NCI-H524 treated with DMSO at 0.1 percent for 48 hours (cell line): Measurements from ENCODE around the gene TNS4.
"Not testable (repeated sequence)": the region's sequence is repeated elsewhere in the genome, so short reads cannot be mapped to it uniquely, and the experiment has no call there.

Experiments
- DNase-seq: peaks from one replicate; lab custom pipeline; 2025; lab: John Stamatoyannopoulos, UW

Gene TNS4, protein sequence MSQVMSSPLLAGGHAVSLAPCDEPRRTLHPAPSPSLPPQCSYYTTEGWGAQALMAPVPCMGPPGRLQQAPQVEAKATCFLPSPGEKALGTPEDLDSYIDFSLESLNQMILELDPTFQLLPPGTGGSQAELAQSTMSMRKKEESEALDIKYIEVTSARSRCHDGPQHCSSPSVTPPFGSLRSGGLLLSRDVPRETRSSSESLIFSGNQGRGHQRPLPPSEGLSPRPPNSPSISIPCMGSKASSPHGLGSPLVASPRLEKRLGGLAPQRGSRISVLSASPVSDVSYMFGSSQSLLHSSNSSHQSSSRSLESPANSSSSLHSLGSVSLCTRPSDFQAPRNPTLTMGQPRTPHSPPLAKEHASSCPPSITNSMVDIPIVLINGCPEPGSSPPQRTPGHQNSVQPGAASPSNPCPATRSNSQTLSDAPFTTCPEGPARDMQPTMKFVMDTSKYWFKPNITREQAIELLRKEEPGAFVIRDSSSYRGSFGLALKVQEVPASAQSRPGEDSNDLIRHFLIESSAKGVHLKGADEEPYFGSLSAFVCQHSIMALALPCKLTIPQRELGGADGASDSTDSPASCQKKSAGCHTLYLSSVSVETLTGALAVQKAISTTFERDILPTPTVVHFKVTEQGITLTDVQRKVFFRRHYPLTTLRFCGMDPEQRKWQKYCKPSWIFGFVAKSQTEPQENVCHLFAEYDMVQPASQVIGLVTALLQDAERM

GRCh38 chr17:40501499-40501911 is at the start of gene TNS4:
TSS of gene TNS4 (minus strand) at chr17:40501623. CDS start at chr17:40496425, 5,198 bp downstream.
- no peak for DNase-seq

DNA sequence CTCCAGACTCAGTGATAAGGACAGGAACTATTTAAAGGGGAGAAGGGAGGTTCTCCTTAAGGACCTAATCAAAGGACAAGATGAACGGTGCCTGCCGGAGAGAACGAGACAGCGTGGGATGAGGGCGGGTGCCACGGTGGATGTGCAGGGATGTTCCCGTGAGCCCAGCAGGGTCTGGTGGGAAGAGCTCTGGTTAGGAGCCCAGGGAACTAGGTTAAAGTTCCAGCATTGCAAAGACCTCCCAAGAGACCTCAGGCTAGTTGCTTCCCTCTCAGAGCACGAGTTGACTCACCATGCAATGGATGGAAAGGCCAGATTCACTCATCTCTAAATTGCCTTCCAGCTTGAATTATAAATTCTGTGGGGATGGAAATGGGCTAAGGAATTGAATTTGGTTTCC is 49.2 kb upstream of the TNS4 start:
- DNase-seq: no peak

DNA sequence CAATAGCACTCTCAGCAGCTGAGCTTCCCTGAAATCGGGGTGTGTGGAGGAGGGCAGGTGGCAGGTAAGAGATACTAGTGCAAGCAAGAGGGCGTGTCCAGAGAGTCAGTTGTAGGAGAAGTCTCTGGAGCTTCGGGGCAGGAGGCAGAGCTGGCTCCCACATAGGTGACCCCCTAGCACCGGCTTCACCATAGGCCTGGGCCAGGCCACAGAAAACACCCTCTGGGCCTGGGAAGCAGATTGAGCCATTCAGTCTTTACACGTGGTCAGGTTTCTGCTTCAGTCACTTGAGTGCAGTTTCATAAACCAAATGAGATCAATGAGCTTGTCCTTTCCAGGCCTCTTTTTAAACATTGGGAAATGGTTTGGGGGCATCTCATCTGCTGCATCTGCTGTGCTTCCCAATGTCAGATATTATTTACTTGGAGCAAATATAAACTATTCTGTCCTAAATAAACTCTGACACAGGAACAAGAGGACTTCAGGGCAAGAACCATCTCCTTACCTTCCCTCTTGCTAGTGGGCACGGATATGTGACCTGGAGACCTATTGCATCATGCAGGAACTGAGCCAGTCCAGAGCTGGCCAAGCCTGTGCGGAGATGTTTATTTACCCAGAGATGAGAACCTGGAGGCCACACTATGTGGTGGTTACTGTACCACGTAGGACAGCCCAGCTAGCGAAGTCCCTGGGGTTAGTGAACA is 47.7 kb upstream of the TNS4 start:
- DNase-seq: no peak

DNA sequence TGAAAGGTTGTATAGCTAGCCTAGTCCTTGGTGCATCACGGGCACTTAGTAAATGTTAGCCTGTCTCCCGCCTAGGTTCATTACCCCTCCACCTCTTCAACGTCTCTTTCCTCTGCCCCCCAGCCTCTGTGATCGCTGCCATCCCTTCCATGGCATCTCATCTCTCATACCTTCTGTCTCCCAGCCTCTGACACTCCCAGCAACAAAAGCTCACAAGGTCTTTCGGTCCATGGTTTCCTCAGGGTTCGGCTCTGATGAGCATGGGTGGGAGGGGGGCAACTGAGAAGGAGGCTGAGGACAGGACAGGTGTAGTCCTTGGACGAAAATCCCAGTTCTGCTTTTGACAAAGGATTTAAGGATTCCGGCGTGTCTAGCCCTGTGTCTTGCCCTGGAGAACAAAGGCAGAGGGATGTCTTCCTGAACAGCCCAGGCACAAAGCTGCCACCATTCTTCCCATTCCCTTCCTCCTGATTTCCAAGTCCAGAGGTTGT is 47.1 kb upstream of the TNS4 start:
- no peak for DNase-seq

DNA sequence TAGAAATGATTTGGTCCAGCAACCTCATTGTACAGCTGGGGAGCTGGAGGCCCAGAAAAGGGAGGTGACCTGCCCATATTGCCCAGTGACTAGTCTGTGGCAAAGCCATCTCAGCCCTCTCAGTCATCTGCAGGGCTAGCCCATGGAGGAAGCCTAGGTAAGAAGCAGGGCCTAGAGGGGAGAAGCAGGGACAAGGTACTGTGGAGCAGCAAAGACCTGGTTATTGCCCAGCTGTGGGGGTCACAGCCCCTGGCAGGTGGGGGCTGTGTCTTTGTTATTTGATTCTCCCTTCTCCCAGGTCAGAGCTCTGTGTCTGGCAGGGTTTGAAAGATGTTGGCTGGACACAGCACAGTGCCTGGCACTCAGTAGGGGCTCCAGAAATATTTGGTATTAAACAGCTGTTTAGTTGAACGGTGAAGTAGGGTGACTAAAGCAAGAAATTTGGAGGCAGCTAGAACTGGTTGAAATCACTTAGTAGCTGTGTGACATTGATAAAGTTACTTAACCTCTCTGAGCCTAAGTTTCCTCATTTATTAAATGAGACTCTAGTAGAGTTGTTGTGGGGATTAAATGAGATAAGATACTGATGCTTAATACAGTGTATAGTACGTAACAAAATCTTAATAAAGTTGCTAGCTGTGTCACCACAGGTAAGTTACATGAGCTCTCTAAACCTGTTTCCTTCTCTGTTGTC is 46.5 kb upstream of the TNS4 start:
- DNase-seq: no peak

GRCh38 chr17:40547079-40547784 is 45.8 kb upstream of the TNS4 start:
- no peak for DNase-seq

DNA sequence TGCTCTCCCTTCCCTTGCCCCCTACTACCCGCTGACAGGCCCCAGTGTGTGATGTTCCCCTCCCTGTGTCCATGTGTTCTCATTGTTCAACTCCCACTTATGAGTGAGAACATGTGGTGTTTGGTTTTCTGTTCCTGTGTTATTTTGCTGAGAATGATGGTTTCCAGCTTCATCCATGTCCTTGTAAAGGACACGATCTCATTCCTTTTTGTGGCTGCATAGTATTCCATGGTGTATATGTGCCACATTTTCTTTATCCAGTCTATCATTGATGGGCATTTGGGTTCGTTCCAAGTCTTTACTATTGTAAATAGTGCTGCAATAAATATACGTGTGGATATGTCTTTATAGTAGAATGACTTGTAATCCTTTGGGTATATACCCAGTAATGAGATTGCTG is 45.1 kb upstream of the TNS4 start:
- not testable (repeated sequence) for DNase-seq

DNA sequence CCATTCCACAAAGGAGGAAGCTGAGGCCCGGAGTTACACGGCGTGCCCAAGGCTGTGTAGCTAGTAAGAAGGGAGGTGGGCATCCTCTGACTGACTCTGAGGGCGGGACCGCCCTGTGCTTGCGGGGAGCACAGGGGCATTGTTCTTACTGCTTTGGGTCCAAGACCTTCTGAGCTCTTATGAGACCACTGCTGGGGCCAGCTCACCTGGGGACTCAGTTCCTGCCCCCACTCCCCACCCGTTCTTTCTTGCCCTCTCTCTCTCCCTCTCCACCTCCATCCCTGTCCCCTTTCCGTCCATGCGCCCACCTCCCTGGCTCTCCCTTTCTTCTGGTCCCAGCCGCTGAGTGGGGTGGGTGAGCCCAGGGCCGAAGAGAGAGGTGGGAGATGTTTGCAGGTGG is 44.2 kb upstream of the TNS4 start:
- DNase-seq: no peak

DNA sequence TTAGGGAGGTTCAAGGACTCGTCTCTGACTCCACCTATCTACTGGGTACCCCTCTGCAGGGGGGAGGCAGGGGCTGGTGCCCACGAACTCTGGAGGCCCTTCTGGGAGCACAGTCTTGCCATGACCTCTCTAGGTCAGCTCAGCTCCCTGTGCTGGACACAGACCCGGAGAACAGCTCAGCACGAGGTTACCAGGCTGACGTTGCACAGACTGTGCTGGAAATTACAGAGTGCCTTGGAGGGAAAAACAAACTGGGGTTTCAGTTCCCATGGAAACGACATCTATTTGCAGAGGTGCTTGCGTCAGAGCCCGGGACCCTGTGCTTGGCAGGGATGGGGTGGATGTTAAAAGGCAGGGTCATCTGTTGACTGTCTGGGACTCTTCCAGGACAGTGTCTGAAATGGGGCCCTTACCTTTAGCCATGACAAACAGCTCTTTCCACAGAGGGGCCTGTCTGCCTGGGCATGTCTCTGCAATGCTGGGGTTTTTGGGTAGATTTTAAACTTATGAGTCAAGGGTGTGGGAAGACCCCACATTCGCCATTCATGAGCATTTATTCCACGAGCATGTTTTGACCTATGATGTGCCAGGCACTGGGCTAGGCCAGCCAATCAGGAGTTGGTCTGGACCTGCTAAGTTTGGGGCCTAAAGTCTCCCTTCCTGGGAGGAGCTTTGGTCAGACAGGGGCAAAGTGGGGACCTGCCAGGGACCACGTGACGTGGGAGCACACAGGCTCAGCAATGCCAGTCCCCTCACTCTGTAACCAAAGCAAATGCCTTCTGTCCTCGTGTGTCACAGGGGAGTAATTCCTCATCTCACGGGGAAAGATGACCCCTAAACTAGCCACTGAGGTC is 41.4 kb upstream of the TNS4 start:
- DNase-seq: no peak

DNA sequence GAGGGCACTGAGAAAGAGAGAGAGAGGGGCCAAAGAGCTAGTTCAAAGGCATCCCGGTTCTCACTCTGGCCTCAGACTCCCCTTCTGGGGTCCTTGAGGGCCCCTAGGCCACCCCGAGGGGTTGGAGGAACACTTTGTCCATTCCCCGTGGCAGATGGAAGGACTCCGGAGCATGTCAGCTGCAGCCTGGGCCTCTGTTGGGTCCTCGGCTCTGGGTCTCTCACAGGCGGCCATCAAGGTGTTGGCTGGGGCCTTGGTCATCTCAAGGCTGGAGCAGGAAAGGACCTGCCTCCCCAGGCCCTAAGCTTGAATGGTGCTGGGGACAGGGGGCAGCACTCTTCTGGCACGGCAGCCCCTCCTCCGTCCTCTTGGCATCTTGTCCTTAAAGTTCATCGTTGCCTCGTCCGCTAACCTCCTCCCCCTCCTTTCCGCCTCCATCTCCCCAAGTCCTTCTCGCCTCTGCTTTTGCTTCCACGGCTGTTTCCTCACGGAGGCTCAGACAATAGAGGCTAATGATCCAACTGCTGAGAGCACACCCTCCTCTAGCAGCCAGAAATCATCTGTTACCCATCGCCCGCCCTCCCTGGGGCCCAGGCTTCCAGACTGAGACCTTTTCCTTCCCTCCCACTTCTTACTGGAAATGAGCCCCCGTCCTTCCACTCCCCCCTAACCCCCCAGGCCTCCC is 40.6 kb upstream of the TNS4 start:
- no peak for DNase-seq

DNA sequence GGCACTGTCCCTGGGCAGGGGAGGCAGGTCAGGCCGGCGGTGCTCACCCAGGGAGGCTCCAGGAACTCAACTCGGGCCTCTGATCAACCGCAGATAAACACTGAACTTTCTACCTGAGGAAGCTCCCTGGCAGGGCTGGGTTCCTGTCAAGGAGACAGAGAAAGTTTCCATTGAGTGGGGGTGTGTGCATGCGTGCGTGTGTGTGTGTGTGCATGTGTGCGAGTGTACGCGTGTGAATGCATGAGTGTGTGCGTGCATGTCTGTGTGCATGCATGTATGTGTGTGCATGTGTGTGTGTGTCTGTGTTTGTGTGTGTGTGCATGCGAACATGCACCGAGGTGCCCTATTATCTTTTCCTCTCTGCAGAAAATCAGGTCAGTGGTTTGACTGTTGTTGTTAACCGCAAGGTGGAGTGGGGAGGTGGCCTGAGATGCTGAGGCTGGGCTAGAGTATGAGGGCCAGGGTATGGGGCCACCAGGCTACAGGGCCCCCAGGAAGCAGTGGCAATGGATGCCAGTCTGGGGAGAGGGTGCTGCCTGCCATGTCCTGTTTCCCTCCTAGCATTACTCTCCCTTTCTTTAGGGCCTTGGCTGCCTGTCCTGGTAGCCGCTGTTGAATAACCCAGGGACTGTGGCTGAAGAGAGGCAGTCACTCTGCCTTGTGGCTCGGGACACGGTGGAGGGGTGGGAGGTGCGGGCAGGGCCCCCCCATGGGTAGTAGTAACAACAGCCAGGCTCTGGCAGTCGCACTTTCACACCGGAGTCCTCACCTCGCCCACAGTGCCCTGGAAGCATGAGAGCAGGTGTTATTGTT is 39.8 kb upstream of the TNS4 start:
- DNase-seq: no peak

- no peak for DNase-seq
Observed at GRCh38 chr17:40540448-40540847, 39.0 kb upstream of the TNS4 start.

DNA sequence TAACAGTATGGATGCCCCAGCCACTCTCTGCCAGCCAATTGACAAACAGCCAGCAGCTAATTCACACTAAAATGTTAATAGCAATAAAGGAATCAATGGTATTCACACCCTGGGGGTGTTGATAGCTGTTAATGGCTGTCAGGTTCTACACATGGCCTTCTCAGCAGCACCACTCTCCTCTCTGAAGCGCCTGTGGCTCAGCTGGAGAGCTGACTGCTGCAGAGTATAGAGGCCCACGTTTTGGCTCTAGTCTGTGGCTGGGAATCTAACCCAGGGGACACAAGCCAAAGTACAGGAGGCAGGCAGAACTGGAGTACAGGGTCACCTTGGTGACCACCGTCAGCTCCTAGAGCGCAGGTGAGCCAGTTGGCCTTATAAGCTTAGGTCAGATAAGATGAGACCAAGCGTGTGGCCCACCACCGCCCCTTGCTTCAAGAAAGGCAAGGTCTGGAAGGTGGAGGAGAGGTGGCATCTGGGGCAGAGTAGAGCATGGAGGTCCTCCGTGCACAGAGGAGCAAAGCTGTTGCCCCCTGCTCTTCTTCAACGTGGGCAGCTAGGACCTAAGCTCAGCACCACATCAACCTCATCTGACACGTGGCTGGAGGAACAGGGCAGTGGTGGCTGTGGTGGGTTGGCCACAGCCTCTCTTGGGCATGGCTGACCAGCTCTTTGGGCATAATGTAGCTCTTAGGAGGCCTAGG is 38.4 kb upstream of the TNS4 start:
- DNase-seq: no peak

- no peak for DNase-seq
Observed at GRCh38 chr17:40538936-40539705, 37.7 kb upstream of the TNS4 start.

DNA sequence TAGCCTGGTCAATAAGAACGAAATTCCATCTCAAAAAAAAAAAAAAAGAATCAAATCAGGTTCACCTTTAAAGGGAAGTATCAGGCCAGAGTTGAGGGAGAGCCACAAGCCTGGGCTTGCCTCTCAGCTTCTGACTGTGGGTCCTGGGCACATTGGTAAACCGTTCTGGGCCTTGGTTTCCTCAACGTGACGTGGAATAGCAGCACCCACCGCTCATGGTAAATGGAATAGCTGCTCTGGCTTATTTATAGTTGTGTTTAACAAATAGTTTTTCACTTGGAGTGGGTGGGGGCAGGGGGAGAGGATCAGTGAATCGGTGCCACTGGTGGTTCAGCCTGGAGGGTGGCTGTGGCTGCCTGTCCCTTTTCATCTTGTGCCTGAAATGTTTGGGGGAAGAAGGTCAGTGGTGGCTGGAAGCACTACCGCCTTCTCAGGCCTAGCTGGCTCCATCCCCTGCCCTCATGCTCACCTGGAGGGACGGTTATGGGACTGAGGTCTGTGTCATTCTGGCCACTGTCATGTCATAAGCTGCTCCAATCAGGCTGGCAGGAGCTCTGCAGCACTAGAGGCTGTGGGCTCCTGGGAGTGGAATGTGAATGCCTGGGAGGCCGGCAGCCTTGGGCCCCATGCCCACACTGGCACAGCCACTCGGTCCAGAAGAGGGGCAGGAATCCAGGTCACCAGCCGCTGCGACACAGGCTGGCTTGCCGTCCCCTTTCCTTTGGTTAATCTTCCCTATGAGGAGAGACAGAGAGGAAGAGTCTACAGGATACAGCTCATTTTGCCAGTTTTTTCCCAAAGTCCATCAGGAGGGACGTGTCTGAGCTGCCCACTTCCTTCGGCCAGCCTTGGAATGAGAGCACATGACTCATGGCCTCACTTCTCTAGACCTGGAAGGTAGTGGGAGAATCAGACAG is 36.9 kb upstream of the TNS4 start:
- DNase-seq: no peak
